OCI-LY3 (cell line): Measurements from ENCODE around the gene GALNT18.

Source experiments
- EZH2phosphoT487 ChIP-seq: fragments of 200-600 bp; shearing (Covaris generic); IDR thresholded peaks from 2 replicates; pipeline ENCODE4 v1.6.1; 2018; ENCODE audit warnings: antibody characterized with exemption, mixed run types, low read depth
- TF ChIP-seq, protein P1 (sequence below): fragments of 200-600, 300-600 bp; sonication (generic); IDR thresholded peaks from 2 replicates; pipeline ENCODE4 v1.5.1; 2014; ENCODE audit warnings: antibody characterized with exemption, low read length, low read depth

DNA sequence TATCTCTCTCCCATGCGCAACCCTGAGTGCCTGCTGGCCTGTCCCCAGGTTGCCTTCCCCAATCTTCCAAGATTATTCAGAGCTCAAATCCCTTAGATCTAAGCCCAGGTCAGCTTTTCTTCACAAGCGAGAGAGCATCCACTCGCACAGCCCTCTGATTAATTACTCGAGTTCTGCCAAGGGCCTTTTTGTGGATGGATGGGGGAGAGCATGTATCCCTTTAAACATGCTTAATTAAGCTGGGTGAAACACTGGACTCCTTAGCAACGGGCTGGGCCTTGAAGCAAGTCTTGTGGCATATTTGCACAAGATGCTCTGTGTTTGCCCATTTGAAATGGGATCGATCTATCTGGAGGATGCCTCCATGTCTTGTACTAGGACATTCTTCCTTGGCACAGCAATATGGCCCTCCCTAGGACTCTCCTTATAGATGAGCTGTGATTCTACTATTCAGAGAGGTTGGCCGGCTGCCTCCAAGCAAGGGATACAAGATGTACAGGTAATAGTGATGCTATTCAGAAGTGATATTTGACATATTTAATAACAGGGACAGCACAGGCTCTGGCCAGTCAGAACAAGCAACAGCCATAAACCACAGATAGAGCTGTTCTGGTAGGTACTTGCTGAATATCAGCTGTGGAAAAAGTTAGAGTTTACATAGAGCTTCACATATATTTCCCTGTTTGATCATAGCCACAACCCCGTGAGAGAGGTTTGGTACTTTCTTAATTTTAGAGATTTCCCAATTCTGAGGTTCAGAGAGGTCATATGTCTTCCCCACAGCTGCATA, 394.3 kb downstream of the GALNT18 start:
- TF ChIP-seq, protein P1, sequence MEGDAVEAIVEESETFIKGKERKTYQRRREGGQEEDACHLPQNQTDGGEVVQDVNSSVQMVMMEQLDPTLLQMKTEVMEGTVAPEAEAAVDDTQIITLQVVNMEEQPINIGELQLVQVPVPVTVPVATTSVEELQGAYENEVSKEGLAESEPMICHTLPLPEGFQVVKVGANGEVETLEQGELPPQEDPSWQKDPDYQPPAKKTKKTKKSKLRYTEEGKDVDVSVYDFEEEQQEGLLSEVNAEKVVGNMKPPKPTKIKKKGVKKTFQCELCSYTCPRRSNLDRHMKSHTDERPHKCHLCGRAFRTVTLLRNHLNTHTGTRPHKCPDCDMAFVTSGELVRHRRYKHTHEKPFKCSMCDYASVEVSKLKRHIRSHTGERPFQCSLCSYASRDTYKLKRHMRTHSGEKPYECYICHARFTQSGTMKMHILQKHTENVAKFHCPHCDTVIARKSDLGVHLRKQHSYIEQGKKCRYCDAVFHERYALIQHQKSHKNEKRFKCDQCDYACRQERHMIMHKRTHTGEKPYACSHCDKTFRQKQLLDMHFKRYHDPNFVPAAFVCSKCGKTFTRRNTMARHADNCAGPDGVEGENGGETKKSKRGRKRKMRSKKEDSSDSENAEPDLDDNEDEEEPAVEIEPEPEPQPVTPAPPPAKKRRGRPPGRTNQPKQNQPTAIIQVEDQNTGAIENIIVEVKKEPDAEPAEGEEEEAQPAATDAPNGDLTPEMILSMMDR, result no peak
- no peak for TF ChIP-seq EZH2phosphoT487
